ENCODE measurements around the gene ACIN1.
A peak's percentile ranks its signal among the peaks of the same experiment; 100 is the strongest.
"Not testable (repeated sequence)": the region's sequence is repeated elsewhere in the genome, so short reads cannot be mapped to it uniquely, and the experiment has no call there.

Gene ACIN1

DNA sequence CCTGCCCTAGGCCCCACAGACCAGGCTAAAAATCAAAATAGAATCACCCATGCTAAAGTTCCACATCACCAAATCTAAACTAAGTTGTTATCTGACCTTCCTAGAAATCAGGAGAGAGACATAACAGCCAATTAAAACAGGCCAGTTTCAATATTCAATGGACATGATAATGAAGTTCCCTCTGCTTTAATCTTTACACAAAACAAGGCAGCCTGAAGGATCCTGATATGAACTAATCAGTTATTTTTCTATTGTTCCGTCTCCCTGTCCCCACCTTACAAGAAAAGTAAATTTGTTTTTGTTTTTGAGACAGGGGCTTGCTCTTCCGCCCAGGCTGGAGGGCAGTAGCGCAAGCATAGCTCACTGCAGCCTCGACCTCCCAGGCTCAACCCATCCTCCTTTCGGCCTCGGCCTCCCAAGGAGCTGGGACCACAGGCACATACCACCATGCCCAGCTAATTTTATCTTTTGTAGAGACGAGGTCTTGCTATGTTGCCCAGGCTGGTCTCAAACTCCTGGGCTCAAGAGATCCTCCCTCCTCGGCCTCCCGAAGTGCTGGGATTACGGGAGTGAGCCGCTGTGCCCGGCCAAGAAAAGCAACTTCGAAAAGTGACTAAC lies 29.5 kb upstream of the ACIN1 start:
- no peak for DNase-seq

- peak; percentile 29 for DNase-seq
Observed at GRCh38 chr14:23123419-23123818, 28.5 kb upstream of the ACIN1 start.

DNA sequence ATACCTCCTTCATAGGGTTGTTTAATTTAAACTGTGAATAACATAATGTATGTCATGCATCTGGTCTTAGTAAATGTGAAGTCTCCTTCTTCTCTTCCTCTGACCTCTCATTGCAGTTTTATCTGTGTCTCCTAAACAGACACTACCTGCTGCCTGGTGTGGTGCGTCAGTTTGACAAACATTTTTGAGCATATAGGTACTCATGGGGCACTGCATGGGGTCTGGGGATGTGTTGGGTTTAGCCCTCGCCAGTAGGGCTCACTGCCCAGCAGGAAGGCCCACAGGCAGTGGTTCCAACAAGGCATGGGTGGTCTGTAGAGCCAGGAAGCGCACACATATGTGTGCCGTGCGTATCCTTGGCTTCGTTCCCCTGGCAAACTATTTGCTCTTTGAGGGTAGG lies 27.1 kb upstream of the ACIN1 start:
- no peak for DNase-seq

- no peak for DNase-seq
Observed at GRCh38 chr14:23121361-23121771, 26.4 kb upstream of the ACIN1 start.

DNA sequence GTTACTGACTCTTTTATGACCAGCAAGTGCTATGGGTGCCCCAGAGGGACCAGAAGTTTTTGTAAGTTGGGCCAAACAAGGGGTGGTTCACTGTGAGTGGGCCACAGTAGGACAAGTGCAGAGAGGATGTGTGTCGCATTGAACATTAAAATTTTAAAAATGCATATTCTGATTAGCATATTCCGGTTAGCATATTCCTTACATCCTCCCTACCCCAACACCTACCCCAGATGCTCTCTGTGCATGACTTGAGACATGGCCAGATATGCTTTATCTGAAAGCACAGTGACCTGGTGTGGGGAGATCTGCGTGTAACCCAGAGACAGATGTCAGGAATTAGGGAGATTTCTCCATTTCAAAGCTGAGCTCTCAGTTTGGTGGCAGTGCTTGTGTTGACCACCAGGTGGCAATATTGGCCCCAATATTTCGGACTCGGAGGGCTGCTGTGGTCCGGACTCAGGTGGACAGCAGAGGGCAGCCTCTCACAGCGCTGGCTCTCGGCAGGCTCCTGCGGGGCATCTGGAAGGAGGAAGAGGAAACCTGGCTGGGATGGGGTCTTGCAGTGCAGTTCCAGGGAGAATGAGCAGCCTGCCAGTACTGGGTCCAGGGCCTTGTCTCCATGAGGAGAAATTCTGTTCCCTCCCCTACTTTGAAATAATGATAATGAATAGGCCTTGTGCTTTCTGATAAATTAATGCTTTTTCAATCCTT lies 25.8 kb upstream of the ACIN1 start:
- DNase-seq: peak; percentile 53

- DNase-seq: no peak
Observed at GRCh38 chr14:23119363-23120327, 24.7 kb upstream of the ACIN1 start.

- no peak for DNase-seq
Observed at GRCh38 chr14:23118506-23119362, 23.8 kb upstream of the ACIN1 start, which contains the start of gene CEBPE. Gene CEBPE, minus strand, starts transcription at chr14:23119255. Its CDS starts 164 bp downstream, at chr14:23119091.

DNA sequence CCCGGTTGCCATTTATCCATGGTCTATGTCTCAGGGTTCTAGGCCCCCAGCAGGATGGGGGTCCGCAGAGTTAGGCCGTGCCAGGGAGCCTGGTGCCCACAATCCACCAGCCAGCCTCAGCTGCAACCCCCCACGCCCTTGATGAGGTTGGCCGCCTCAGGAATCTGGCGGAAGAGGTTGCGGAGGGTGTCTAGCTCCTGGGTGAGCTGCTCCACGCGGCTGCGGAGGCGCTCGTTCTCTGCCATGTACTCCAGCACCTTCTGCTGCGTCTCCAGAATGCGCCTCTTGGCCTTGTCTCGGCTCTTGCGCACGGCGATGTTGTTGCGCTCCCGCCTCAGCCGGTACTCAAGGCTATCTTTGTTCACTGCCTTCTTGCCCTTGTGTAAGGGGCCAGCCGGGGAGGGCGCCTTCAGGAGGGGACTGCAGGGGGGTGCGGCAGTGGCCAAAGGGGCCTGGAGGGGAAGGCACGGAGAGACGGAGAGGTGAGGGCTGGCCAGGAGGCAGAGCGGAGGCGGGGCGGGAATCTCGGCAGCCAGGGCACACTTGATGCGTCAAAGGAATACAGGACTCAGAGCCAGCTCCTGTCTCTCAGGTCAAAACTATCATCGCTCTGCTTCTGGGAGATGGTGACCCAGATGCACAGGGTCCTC lies 22.6 kb upstream of the ACIN1 start:
- DNase-seq: no peak

DNA sequence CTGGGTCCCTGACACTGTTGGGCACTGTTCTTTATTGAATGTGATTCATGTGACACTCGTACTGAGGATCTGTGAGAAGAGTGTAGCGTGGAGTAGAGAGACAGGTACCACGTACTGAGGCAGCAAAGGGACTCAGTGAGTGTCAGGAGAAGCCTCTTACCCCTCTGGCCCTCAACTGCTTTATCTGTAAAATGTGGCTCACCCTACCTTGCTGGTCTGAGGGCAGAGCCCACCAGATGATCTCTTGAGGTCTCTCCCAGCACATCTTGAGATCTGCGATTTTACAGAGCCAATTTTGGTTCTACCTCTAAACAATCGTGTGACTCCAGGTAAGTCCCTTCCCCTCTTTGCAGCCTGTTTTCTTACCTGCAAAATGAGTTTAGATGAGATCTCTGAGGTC lies 21.0 kb upstream of the ACIN1 start:
- DNase-seq: no peak

- DNase-seq: no peak
Observed at GRCh38 chr14:23115039-23115731, 20.2 kb upstream of the ACIN1 start.

- no peak for DNase-seq
Observed at GRCh38 chr14:23114669-23115038, 19.7 kb upstream of the ACIN1 start.

- no peak for DNase-seq
Observed at GRCh38 chr14:23114120-23114458, 19.2 kb upstream of the ACIN1 start.

DNA sequence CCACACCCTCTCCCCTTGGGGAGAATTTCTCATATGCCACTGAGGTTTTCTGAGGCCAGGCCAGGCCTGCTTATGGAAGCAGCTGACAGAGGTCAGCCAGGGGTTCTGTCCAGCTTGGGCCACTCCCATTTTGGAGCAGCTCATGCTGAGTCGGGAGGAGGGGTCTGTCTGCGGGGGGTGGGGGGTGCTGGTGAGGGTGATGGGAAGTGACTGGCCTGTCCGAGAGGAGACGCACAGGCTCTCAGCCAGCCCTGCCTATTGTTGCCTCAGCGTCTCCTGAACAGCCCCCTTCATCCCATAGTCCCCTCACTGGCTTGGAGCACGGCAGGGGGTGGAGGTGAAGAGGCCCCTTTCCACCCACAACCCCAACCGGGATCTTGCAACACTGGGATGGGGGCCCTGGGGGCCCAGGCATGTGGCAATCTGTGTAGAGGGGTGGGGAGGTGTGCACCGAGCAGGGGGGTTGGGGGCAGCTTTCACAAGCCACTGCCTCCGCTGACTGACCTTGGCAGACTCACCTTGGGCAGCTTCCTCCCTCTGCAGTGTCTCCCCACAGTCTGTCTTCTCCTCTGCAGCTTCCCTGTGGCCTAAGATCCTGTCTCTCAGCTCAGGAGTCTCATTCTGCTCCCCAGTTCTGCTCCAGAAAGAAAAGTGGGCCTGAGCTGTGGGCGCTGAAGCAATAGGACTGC lies 18.6 kb upstream of the ACIN1 start:
- DNase-seq: no peak

DNA sequence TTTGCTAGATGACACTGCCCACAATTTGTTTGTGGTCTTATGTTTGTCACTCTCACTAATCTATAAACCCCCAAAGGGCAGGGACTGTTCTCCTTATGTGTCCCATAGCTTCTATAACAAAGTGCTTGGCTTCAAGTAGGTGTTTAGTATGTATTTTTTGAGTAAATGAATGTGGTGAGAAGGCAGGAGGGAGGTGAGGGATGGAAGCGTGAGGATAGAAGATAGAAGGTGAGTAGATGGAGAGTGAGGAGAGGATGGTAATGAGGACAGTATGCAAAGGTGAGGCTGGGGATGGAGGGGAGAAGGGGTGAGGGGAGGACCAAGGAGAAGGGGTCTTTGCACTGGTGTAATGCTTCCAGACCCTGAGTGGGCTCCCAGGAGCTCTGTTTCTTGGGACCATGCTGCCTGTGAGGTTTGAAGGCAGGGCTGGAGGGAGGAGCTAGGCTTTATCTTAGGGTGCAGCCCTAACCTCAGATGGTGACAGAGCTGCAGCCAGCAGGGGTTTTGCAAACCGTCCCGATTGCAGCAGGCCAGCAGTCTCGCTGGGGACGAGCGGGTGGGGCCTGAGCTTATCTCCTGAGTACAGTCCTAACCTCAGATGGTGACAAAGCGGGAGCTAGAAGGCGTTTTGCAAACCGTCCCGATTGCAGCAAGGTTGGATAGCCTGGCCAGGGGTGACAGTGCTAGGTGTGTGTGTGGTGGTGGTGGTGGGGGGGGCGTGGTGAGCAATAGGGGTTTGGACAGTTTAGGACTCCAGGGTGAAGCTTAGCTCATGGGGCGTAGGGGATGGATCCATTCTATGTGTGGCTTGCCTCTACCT lies 17.6 kb upstream of the ACIN1 start:
- DNase-seq: no peak

- DNase-seq: no peak
Observed at GRCh38 chr14:23110579-23111365, 15.8 kb upstream of the ACIN1 start.

DNA sequence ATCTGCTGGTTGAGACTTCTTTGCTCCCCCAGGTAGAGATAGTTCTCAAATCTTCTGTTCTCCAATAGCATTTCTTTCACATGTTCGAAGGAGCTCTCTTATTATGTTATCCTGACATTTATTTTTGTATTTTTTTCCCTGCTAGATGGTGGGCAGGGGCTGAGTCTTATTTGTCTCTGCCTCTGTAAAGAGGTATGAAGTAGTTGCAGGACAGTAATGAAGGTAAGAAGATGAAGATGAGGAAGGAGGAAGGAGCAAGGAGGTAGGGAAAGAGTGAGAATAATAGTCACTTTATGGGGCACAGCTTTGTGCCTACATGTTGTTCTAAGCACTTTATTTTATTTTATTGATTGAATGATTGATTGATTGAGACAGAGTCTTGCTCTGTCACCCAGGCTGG lies 14.8 kb upstream of the ACIN1 start:
- DNase-seq: no peak

GRCh38 chr14:23108169-23108568 lies 13.2 kb upstream of the ACIN1 start:
- not testable (repeated sequence) for DNase-seq

- not testable (repeated sequence) for DNase-seq
Observed at GRCh38 chr14:23107620-23108019, 12.7 kb upstream of the ACIN1 start.

GRCh38 chr14:23106747-23107045 lies 11.8 kb upstream of the ACIN1 start:
- DNase-seq: no peak

Data from SHP77 treated with DMSO at 0.1 percent for 48 hours (cell line).